Neural cell (in vitro differentiated cells): Measurements from ENCODE around the gene LAIR2. TPM values are rescaled to one million over a fixed set of nuclear protein-coding genes. Genes with fewer than 3 reads are reported as not detected.

Experiments
- H2AFZ ChIP-seq: fragments of 200-600, 300-800 bp; sonication (generic), shearing (Covaris generic); 2 replicates; pipeline ENCODE4 v1.6.0; 2014; ENCODE audit warnings: low read depth, mild to moderate bottlenecking, antibody characterized with exemption, low read length, moderate library complexity
- H3F3A ChIP-seq: fragments of 200-600 bp; shearing (Covaris generic); 2 replicates; pipeline ENCODE4 v1.6.1; 2016; ENCODE audit warnings: mild to moderate bottlenecking, moderate library complexity, mixed read lengths, antibody characterized with exemption, low read length; ENCODE audit not compliant: insufficient read depth, poor library complexity, severe bottlenecking
- H3K27ac ChIP-seq: fragments of 200-600, 300-800 bp; sonication (generic), shearing (Covaris generic); 2 replicates; pipeline ENCODE4 v1.5.1; 2014; ENCODE audit warnings: mild to moderate bottlenecking, low read length, moderate library complexity
- H3K27me3 ChIP-seq: fragments of 300-800, 200-600 bp; sonication (generic), shearing (Covaris generic); 2 replicates; pipeline ENCODE4 v1.6.0; 2014; ENCODE audit warnings: mild to moderate bottlenecking, low read depth, low read length, moderate library complexity; ENCODE audit not compliant: insufficient read depth
- H3K36me3 ChIP-seq: fragments of 300-800, 200-600 bp; sonication (generic), shearing (Covaris generic); 2 replicates; pipeline ENCODE4 v1.5.1; 2014; ENCODE audit warnings: mild to moderate bottlenecking, antibody characterized with exemption, low read length, moderate library complexity; ENCODE audit not compliant: insufficient read depth
- H3K4me2 ChIP-seq: fragments of 300-800, 200-600 bp; sonication (generic), shearing (Covaris generic); 2 replicates; pipeline ENCODE4 v1.6.0; 2014; ENCODE audit warnings: mild to moderate bottlenecking, low read length
- H3K4me3 ChIP-seq: fragments of 300-800, 200-600 bp; sonication (generic), shearing (Covaris generic); 2 replicates; pipeline ENCODE4 v1.5.1; 2014; ENCODE audit warnings: mild to moderate bottlenecking, low read length, moderate library complexity
- H3K79me2 ChIP-seq: fragments of 200-600 bp; shearing (Covaris generic); replicated peaks from 2 replicates; pipeline ENCODE4 v1.6.0; 2014; ENCODE audit warnings: mild to moderate bottlenecking, low read length, moderate library complexity; ENCODE audit not compliant: insufficient read depth
- H3K9ac ChIP-seq: fragments of 300-800, 200-600 bp; sonication (generic), shearing (Covaris generic); 2 replicates; pipeline ENCODE4 v1.6.1; 2016; ENCODE audit warnings: mild to moderate bottlenecking, low read length, mixed read lengths
- H3K9me2 ChIP-seq: fragments of 200-600 bp; shearing (Covaris generic); 2 replicates; pipeline ENCODE4 v1.6.1; 2016; ENCODE audit warnings: mild to moderate bottlenecking, low read length, mixed read lengths; ENCODE audit not compliant: insufficient read depth
- H3K9me3 ChIP-seq: fragments of 200-600, 300-800 bp; sonication (generic), shearing (Covaris generic); 2 replicates; pipeline ENCODE4 v1.6.1; 2016; ENCODE audit warnings: mild to moderate bottlenecking, mixed run types, low read length, moderate library complexity, mixed read lengths
- H4K20me1 ChIP-seq: fragments of 200-600 bp; shearing (Covaris generic); 2 replicates; pipeline ENCODE4 v1.6.1; 2016; ENCODE audit warnings: mild to moderate bottlenecking, mixed run types; ENCODE audit not compliant: insufficient read depth
- CTCF ChIP-seq: fragments of 450-650 bp; IDR thresholded peaks from 2 replicates; pipeline ENCODE4 v1.5.1; 2014; ENCODE audit warnings: antibody characterized with exemption, mild to moderate bottlenecking, moderate library complexity; ENCODE audit not compliant: poor library complexity, severe bottlenecking
- EP300 ChIP-seq: fragments of 450-650 bp; conservative IDR thresholded peaks from 2 replicates; pipeline ENCODE4 v1.6.1; 2014; ENCODE audit warnings: antibody characterized with exemption, mild to moderate bottlenecking, moderate library complexity; ENCODE audit not compliant: poor library complexity, severe bottlenecking
- EZH2 ChIP-seq: fragments of 200-600, 300-800 bp; shearing (Covaris generic), sonication (generic); IDR thresholded peaks from 2 replicates; pipeline ENCODE4 v1.6.1; 2014; ENCODE audit warnings: antibody characterized with exemption, low read length, borderline replicate concordance, mild to moderate bottlenecking; ENCODE audit not compliant: insufficient read depth, poor library complexity, severe bottlenecking
- MXI1 ChIP-seq: fragments of 450-650 bp; conservative IDR thresholded peaks from 2 replicates; pipeline ENCODE4 v1.6.1; 2014; ENCODE audit warnings: antibody characterized with exemption, mild to moderate bottlenecking; ENCODE audit not compliant: poor library complexity, severe bottlenecking
- POLR2AphosphoS5 ChIP-seq: IDR thresholded peaks from 2 replicates; pipeline ENCODE4 v1.6.1; 2012
- RAD21 ChIP-seq: fragments of 450-650 bp; conservative IDR thresholded peaks from 2 replicates; pipeline ENCODE4 v1.6.1; 2014; ENCODE audit warnings: antibody characterized with exemption, mild to moderate bottlenecking, moderate library complexity
- REST ChIP-seq: IDR thresholded peaks from 2 replicates; pipeline ENCODE4 v1.6.1; 2012; ENCODE audit warnings: borderline replicate concordance
- SMC3 ChIP-seq: fragments of 450-650 bp; conservative IDR thresholded peaks from 2 replicates; pipeline ENCODE4 v1.6.1; 2014; ENCODE audit warnings: antibody characterized with exemption, mild to moderate bottlenecking, moderate library complexity; ENCODE audit not compliant: poor library complexity
- TAF1 ChIP-seq: IDR thresholded peaks from 2 replicates; pipeline ENCODE4 v1.6.1; 2012; ENCODE audit warnings: low read depth
- polyA plus RNA-seq: library from polyadenylated mRNA; depleted of rRNA; stranded (reverse); fragments of >200 nt; gene quantifications from 2 replicates; pipeline ENCODE4 v1.2.3, GENCODE V29; 2014

LAIR2 gene
- polyA plus RNA-seq, 1 donor from 2014 or later: not detected

GRCh38 chr19:54456423-54457373 lies 45.9 kb upstream of the LAIR2 start:
- Histone ChIP-seq H3K36me3 (peaks cover 10% of the 10 kb centered on the region), H3K79me2 (peaks cover 5% of the 10 kb centered on the region), H3K27ac (no peak overlapping the region), H3F3A (no peaks in the 10 kb centered on the region), H3K27me3 (no peaks in the 10 kb centered on the region), H3K9me2 (no peaks in the 10 kb centered on the region), H3K9me3 (no peaks in the 10 kb centered on the region), H3K4me3 (no peak overlapping the region), H3K9ac (no peak overlapping the region), H4K20me1 (peaks cover 3% of the 10 kb centered on the region), H3K4me2 (no peak overlapping the region), H2AFZ (no peak overlapping the region)
- TF ChIP-seq TAF1 (no peak), CTCF (no peak), MXI1 (no peak), EZH2 (no peak), POLR2AphosphoS5 (no peak), RAD21 (no peak), REST (no peak), EP300 (no peak), SMC3 (no peak)

DNA sequence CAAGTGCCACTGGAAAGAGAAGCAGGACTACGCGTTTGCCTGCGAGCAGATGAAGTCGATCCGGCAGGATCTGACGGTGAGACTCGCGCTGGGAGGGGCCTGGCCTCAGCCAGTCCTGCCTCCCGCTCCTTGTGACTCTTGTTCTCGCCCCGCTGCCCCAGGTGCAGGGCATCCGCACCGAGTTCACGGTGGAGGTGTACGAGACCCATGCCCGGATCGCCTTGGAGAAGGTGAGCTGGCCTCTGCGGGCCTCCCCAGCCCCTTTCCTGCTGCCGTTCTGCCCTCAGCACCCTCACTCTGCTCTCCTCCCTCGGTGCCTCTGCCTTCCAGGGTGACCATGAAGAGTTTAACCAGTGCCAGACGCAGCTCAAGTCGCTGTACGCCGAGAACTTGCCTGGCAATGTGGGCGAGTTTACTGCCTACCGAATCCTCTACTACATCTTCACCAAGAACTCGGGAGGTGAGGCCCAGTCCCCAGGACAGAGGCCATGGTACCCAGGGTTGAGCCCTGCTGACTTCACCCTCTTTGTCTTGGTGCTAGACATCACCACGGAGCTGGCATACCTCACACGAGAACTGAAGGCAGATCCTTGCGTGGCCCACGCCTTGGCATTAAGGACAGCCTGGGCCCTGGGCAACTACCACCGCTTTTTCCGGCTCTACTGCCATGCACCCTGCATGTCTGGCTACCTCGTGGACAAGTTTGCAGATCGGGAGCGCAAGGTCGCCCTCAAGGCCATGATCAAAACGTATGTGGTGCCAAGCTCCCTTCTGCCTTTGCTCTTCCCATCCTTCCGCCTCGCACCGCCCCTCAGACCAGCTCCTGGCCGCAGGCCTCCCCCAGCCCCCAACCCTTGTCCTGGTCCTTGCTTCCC lies 44.6 kb upstream of the LAIR2 start:
- H3K79me2 ChIP-seq: no peaks in the 10 kb centered on the region
- no peak overlapping the region for H2AFZ ChIP-seq
- no peaks in the 10 kb centered on the region for H3K9me2 ChIP-seq
- H3K4me3 ChIP-seq: no peak overlapping the region
- H3K27me3 ChIP-seq: no peaks in the 10 kb centered on the region
- TF ChIP-seq TAF1: no peak
- TF ChIP-seq CTCF: no peak
- no peak for TF ChIP-seq SMC3
- no peak for TF ChIP-seq EZH2
- no peak overlapping the region for H3K9ac ChIP-seq
- H3K36me3 ChIP-seq: peaks cover 10% of the 10 kb centered on the region
- H3K27ac ChIP-seq: no peak overlapping the region
- no peak overlapping the region for H3K4me2 ChIP-seq
- H4K20me1 ChIP-seq: no peaks in the 10 kb centered on the region
- no peaks in the 10 kb centered on the region for H3F3A ChIP-seq
- H3K9me3 ChIP-seq: no peaks in the 10 kb centered on the region
